H7 (cell line): ENCODE measurements around the gene SNAPC5. TPM values are rescaled to one million over a fixed set of nuclear protein-coding genes. Genes with fewer than 3 reads are reported as not detected.

Experiments
- DNase-seq: peaks from one replicate; pipeline ENCODE4 v3.0.0; 2012
- H3K27me3 ChIP-seq: 2 replicates; pipeline ENCODE4 v1.6.0; 2011; ENCODE audit warnings: mild to moderate bottlenecking, low read length; ENCODE audit not compliant: control insufficient read depth, insufficient read depth
- H3K36me3 ChIP-seq: replicated peaks from 2 replicates; pipeline ENCODE4 v1.5.1; 2011; ENCODE audit warnings: low read length; ENCODE audit not compliant: control insufficient read depth, insufficient read depth
- H3K4me3 ChIP-seq: 2 replicates; pipeline ENCODE4 v1.5.1; 2011; ENCODE audit warnings: low read depth, mild to moderate bottlenecking, control low read depth, low read length, moderate library complexity; ENCODE audit not compliant: insufficient read depth
- total RNA-seq: library from RNA; depleted of rRNA; stranded (reverse); fragments of >200 nt; shearing (Covaris generic); gene quantifications from 2 replicates; pipeline ENCODE4 v1.2.3, GENCODE V29; 2014; rRNA removed

Gene SNAPC5, protein sequence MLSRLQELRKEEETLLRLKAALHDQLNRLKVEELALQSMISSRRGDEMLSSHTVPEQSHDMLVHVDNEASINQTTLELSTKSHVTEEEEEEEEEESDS
- total RNA-seq, result 23.9 and 29.6 TPM in 2 replicates

DNA sequence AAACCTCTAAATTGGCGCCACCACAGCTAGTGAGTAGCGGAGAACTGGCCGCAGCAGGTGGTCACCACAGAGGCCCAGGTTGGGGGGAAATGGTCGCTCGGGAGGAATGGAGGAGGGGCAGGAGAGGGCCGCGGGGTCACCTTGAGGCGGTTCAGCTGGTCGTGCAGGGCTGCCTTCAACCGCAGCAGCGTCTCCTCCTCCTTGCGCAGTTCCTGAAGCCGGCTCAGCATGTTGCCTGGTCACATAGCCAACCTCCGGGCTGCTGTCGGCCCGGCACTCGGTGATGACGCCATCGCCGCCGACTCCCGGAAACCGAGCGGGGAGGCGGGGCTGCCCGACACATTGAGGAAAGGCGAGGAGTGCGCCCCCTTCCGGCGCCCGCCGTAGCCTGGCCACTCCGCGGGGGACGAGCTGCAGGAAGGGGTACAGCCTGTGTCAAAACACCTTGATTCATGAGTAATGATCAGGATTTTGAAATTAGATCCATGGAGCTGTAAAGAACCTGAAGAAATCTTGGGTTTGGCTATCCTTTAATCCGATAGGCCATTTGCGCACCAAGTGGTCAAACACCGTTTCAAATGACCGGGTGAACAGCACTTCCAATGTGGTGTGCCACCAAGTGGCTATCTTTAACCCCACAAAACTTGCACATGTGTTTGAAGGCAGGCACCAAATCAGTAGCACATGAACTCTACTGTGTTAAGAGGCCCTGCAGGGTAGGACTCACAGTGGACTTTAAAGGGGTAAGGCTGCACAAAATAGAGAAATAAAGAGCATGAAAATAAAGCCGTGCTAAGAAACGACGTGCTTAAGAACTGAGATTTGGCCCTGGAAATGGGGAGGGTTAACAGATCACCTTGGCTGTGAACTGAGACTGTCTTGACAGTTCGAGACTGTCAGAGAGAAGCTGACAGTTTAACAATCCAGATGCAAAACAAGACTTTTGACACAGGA lies at the start of gene SNAPC5:
Gene SNAPC5, minus strand, starts transcription at position 261 of the 954 bp plus-strand sequence. Its CDS starts 31 bp downstream, at position 230.
- Histone ChIP-seq H3K4me3 (peak within 1 kb of the TSS; percentile 59), H3K27me3 (no peaks in the 10 kb centered on the region), H3K36me3 (peaks cover 46% of the 10 kb centered on the region)
- peak; percentile 94 for DNase-seq

DNA sequence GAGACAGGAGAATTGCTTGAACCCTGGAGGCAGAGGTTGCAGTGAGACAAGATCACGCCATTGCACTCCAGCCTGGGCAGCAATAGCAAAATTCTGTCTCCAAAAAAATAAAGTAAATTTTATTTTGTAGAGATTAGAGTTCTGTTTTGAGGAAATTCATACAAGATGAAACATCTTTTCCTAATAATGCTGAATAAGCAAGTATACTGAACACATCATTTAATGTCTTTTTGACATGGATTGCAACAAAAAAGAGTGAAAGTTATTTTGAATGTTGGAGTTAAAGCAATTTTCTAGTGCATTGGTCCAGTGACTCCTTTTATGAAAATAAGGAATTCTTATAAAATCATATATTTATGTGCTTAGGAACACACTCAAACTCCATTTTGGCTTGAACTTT lies 47.7 kb upstream of the SNAPC5 start:
- no peak for DNase-seq
- Histone ChIP-seq H3K36me3 (peaks cover 3% of the 10 kb centered on the region), H3K27me3 (no peaks in the 10 kb centered on the region), H3K4me3 (no peak overlapping the region)

DNA sequence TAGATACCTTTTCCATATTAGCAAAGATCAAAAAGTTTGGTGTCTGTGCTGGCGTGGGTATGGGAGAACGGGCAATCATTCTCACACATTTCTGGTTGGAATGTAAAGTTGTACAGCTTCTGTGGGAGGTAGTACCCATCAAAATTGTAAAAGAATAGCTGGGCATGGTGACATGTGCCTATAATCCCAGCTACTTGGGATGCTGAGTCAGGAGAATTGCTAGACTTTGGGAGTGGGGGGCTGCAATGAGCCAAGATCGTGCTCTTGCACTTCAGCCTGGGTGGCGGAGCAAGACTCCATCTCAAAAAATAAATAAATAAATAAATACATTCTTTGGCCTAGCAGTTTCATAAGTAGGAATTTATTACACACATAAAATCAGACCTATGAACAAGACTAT lies 45.3 kb upstream of the SNAPC5 start:
- no peaks in the 10 kb centered on the region for H3K27me3 ChIP-seq
- H3K4me3 ChIP-seq, result no peak overlapping the region
- H3K36me3 ChIP-seq, result peaks cover 5% of the 10 kb centered on the region
- DNase-seq, result no peak

DNA sequence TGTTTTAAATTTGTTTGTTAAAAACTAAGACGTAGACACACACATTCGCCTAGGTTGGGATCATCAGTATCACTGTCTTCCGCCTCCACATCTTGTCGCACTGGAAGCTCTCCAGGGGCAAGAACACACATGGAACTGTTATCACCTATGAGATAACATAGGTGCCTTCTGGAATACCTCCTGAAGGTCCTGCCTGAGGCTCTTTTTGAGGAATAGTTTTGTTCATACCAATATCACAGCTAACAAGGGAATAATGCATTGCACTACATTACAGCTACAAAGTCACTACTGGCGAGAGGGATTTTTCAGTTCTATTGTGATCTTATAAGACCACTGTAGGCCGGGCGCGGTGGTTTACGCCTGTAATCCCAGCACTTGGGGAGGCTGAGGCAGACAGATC lies 37.5 kb upstream of the SNAPC5 start:
- Histone ChIP-seq H3K4me3 (no peak overlapping the region), H3K36me3 (peaks cover 12% of the 10 kb centered on the region), H3K27me3 (no peaks in the 10 kb centered on the region)
- DNase-seq, result no peak

DNA sequence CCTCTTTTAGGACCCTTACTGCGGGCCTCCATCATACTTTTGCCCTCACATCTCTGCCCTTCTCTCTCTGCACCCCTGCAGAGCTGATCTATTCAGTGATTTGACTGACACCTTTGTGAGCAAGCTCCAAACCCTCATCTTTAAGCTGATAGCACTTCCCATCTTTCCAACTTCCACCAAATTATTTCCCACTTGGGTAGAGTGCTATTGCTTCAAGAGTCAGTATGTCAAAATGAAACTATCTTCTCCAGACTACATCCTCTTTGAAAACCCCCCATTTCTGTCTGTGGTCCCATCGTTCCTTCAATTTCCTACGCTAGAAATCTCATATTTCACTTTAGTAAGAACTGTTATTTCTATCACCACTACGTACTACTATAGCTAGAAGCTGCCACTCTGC lies 27.3 kb upstream of the SNAPC5 start:
- peaks cover 16% of the 10 kb centered on the region for H3K36me3 ChIP-seq

GRCh38 chr15:66523926-66524325 lies 26.4 kb upstream of the SNAPC5 start:
- DNase-seq, result no peak
- peaks cover 10% of the 10 kb centered on the region for H3K36me3 ChIP-seq
- no peak overlapping the region for H3K4me3 ChIP-seq
- no peaks in the 10 kb centered on the region for H3K27me3 ChIP-seq

More for the DNA sequence above, 27.3 kb upstream of the SNAPC5 start:
- Histone ChIP-seq H3K4me3 (no peak overlapping the region), H3K27me3 (no peaks in the 10 kb centered on the region)
- DNase-seq, result no peak

GRCh38 chr15:66515901-66516322 lies 18.4 kb upstream of the SNAPC5 start:
- DNase-seq, result no peak
- Histone ChIP-seq H3K36me3 (peaks cover 7% of the 10 kb centered on the region), H3K27me3 (no peaks in the 10 kb centered on the region), H3K4me3 (no peak overlapping the region)

DNA sequence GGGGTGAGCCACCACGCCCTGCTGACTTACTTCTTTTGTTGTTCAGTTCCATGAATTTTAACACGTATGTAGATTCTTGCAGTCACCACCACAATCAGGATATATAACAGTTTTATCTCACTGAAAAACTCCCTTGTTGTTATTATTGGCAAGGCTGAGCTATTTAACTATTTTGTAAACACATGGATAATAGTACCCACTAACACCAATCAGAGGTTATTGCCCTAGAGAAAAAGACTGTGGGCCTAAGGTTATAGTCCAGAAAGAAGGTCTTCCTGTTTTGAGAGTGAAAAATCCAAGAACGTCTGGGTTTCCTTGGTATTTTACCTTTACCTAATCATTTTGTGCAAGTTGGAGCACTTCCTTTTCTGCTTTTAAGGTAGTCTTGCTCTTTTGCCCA lies 17.0 kb upstream of the SNAPC5 start:
- no peak for DNase-seq
- H3K4me3 ChIP-seq, result no peak overlapping the region
- no peaks in the 10 kb centered on the region for H3K27me3 ChIP-seq
- peaks cover 6% of the 10 kb centered on the region for H3K36me3 ChIP-seq

- Histone ChIP-seq H3K27me3 (no peaks in the 10 kb centered on the region), H3K4me3 (no peak overlapping the region), H3K36me3 (peaks cover 4% of the 10 kb centered on the region)
- DNase-seq, result no peak
Measured at GRCh38 chr15:66508293-66508883, 10.8 kb upstream of the SNAPC5 start.

- Histone ChIP-seq H3K4me3 (peak overlapping the region; percentile 96), H3K27me3 (no peaks in the 10 kb centered on the region), H3K36me3 (peaks cover 24% of the 10 kb centered on the region)
- DNase-seq, result no peak
Measured at GRCh38 chr15:66505818-66506217, 8.3 kb upstream of the SNAPC5 start.

DNA sequence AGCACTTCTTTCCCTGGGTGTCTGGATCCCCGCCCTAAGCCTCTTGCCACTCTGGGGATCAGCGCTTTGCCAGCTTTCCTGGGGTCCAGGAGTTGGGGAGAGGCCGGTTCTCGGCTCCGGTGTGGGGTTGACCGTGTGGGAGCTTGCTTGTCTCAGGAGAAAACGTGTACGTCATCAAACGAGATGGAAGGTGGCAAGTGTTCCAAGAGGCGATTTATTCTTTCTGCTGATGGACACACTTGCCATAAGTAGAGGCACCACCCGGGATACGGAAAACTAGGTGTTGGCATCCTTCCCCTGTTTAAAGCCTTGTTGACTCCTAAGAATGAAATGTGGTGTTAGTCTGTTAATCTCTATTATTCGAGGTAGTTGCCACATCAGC lies 7.9 kb upstream of the SNAPC5 start:
- peaks cover 28% of the 10 kb centered on the region for H3K36me3 ChIP-seq

GRCh38 chr15:66504563-66505429 lies 7.2 kb upstream of the SNAPC5 start, which contains the start of the genes RPL4 and ZWILCH:
RPL4 (minus strand) TSS chr15:66504855; CDS start chr15:66504790, 65 bp downstream.
ZWILCH (plus strand) TSS chr15:66505326; CDS start chr15:66505339, 13 bp downstream.
- Histone ChIP-seq H3K36me3 (peaks cover 35% of the 10 kb centered on the region), H3K27me3 (no peaks in the 10 kb centered on the region), H3K4me3 (peak within 1 kb of the TSS; percentile 96)
- peak; percentile 76 for DNase-seq

More for the DNA sequence above, 7.9 kb upstream of the SNAPC5 start:
- H3K27me3 ChIP-seq, result no peaks in the 10 kb centered on the region
- H3K4me3 ChIP-seq, result peak overlapping the region; percentile 96
- no peak for DNase-seq

- DNase-seq, result no peak
- Histone ChIP-seq H3K36me3 (peaks cover 38% of the 10 kb centered on the region), H3K4me3 (peak overlapping the region; percentile 96), H3K27me3 (no peaks in the 10 kb centered on the region)
Measured at GRCh38 chr15:66503780-66504562, 6.4 kb upstream of the SNAPC5 start.
